22Rv1 (cell line): ENCODE results near the gene S1PR2.

Experiments used
- CTCF ChIP-seq: fragments of 450-650 bp; IDR thresholded peaks from 2 replicates; pipeline ENCODE4 v1.5.1; 2017; ENCODE audit warnings: mild to moderate bottlenecking
- ZFX ChIP-seq: fragments of 450-650 bp; IDR thresholded peaks from 2 replicates; pipeline ENCODE4 v1.6.1; 2017; ENCODE audit warnings: antibody characterized with exemption, borderline replicate concordance

- no peak for TF ChIP-seq CTCF
- TF ChIP-seq ZFX, result no peak
Measured at GRCh38 chr19:10228393-10228792, 2.7 kb downstream of the S1PR2 start.
